WTC11 (cell line): Measurements from ENCODE around the gene SLC12A9. TPM values are rescaled to one million over a fixed set of nuclear protein-coding genes. Genes with fewer than 3 reads are reported as not detected.

Experiments used
- ATAC-seq: fragments of 200-7000 bp; cut with Tn5 transposase; 2 replicates; pipeline ENCODE4 v1.10.0; 2021; ENCODE audit warnings: mild to moderate bottlenecking, moderate library complexity
- CTCF ChIA-PET: fragments of 300-600 bp; sonication (Branson Sonifier 250); formaldehyde crosslinking; loops from one replicate; lab custom pipeline; 2021; ENCODE audit warnings: antibody characterized with exemption; lab: Charles Lee
- POLR2A ChIA-PET: fragments of 350-600 bp; sonication (Branson Sonifier 250); formaldehyde crosslinking; loops from one replicate; lab custom pipeline; 2021; ENCODE audit warnings: antibody characterized with exemption; lab: Charles Lee
- DNase-seq: peaks from one replicate; pipeline ENCODE4 v3.0.0; 2021; ENCODE audit warnings: low spot score
- H3K27ac Mint-ChIP-seq: 2 replicates; pipeline ENCODE4 v1.8.0; 2021; ENCODE audit warnings: mixed read lengths
- H3K27me3 Mint-ChIP-seq: 2 replicates; pipeline ENCODE4 v1.8.0; 2021; ENCODE audit warnings: low read depth, mild to moderate bottlenecking, moderate library complexity, mixed read lengths
- H3K36me3 Mint-ChIP-seq: 2 replicates; pipeline ENCODE4 v1.8.0; 2021; ENCODE audit warnings: mixed read lengths
- H3K4me1 Mint-ChIP-seq: 2 replicates; pipeline ENCODE4 v1.8.0; 2022; ENCODE audit warnings: mixed read lengths
- H3K4me3 Mint-ChIP-seq: 2 replicates; pipeline ENCODE4 v1.8.0; 2021; ENCODE audit warnings: mild to moderate bottlenecking, moderate library complexity, mixed read lengths
- H3K9me3 Mint-ChIP-seq: 2 replicates; pipeline ENCODE4 v1.8.0; 2021; ENCODE audit warnings: mixed read lengths
- ATF2 ChIP-seq: sonication (generic); formaldehyde crosslinking; IDR thresholded peaks from 2 replicates; pipeline ENCODE4 v1.8.1; 2022; ENCODE audit warnings: low read depth, missing genetic modification reagents, borderline replicate concordance
- CREM ChIP-seq: sonication (generic); formaldehyde crosslinking; IDR thresholded peaks from 2 replicates; pipeline ENCODE4 v1.8.1; 2022; ENCODE audit warnings: mild to moderate bottlenecking, missing genetic modification reagents, moderate library complexity
- E2F5 ChIP-seq: sonication (generic); formaldehyde crosslinking; IDR thresholded peaks from 2 replicates; pipeline ENCODE4 v1.8.1; 2022; ENCODE audit warnings: mild to moderate bottlenecking, moderate library complexity, missing genetic modification reagents
- ESRRA ChIP-seq: sonication (generic); formaldehyde crosslinking; IDR thresholded peaks from 2 replicates; pipeline ENCODE4 v1.8.1; 2022; ENCODE audit warnings: mild to moderate bottlenecking, missing genetic modification reagents, borderline replicate concordance
- HMGXB4 ChIP-seq: sonication (generic); formaldehyde crosslinking; IDR thresholded peaks from 2 replicates; pipeline ENCODE4 v1.8.1; 2023; ENCODE audit warnings: mild to moderate bottlenecking, moderate library complexity, missing genetic modification reagents
- MXD4 ChIP-seq: fragments of 250-450 bp; sonication (Bioruptor Pico); IDR thresholded peaks from 2 replicates; pipeline ENCODE4 v1.8.0; 2021; ENCODE audit warnings: mild to moderate bottlenecking, moderate library complexity, borderline replicate concordance
- NFATC4 ChIP-seq: fragments of 250-450 bp; sonication (Bioruptor Pico); IDR thresholded peaks from 2 replicates; pipeline ENCODE4 v1.9.0; 2021; ENCODE audit warnings: mild to moderate bottlenecking
- NFE2L1 ChIP-seq: sonication (generic); formaldehyde crosslinking; IDR thresholded peaks from 2 replicates; pipeline ENCODE4 v1.8.1; 2023; ENCODE audit warnings: missing genetic modification reagents
- OVOL2 ChIP-seq: fragments of 250-450 bp; sonication (Bioruptor Pico); IDR thresholded peaks from 2 replicates; pipeline ENCODE4 v1.9.0; 2021; ENCODE audit warnings: mild to moderate bottlenecking, borderline replicate concordance
- PRDM15 ChIP-seq: sonication (generic); formaldehyde crosslinking; IDR thresholded peaks from 2 replicates; pipeline ENCODE4 v1.8.0; 2022; ENCODE audit warnings: missing genetic modification reagents
- SMAD3 ChIP-seq: sonication (generic); formaldehyde crosslinking; IDR thresholded peaks from 2 replicates; pipeline ENCODE4 v1.8.0; 2022; ENCODE audit warnings: missing genetic modification reagents, mild to moderate bottlenecking, borderline replicate concordance
- TEAD1 ChIP-seq: sonication (generic); formaldehyde crosslinking; IDR thresholded peaks from 2 replicates; pipeline ENCODE4 v1.8.0; 2022; ENCODE audit warnings: mild to moderate bottlenecking, missing genetic modification reagents
- ZBTB21 ChIP-seq: sonication (generic); formaldehyde crosslinking; IDR thresholded peaks from 2 replicates; pipeline ENCODE4 v1.8.1; 2023; ENCODE audit warnings: mild to moderate bottlenecking, missing genetic modification reagents, borderline replicate concordance
- ZNF121 ChIP-seq: sonication (generic); formaldehyde crosslinking; IDR thresholded peaks from 2 replicates; pipeline ENCODE4 v1.8.0; 2023; ENCODE audit warnings: missing genetic modification reagents
- ZNF263 ChIP-seq: sonication (generic); formaldehyde crosslinking; IDR thresholded peaks from 2 replicates; pipeline ENCODE4 v1.8.1; 2022; ENCODE audit warnings: low read depth, mild to moderate bottlenecking, moderate library complexity, missing genetic modification reagents
- ZNF416 ChIP-seq: fragments of 250-450 bp; sonication (Bioruptor Pico); IDR thresholded peaks from 2 replicates; pipeline ENCODE4 v1.9.0; 2021; ENCODE audit warnings: mild to moderate bottlenecking, inconsistent platforms
- ZNF423 ChIP-seq: fragments of 250-450 bp; sonication (Bioruptor Pico); IDR thresholded peaks from 2 replicates; pipeline ENCODE4 v2.1.2; 2022; ENCODE audit warnings: mild to moderate bottlenecking, moderate library complexity
- total RNA-seq: library from RNA; stranded (reverse); gene quantifications from 3 replicates; pipeline ENCODE4 v1.2.3, GENCODE V29; 2021

The SLC12A9 gene
- total RNA-seq, 1 experiment from 2014 or later = 39.3 TPM

- ATAC-seq = no peak
Observed at GRCh38 chr7:100840470-100841100, 11.9 kb upstream of the SLC12A9 start.

GRCh38 chr7:100847360-100847759 lies 5.2 kb upstream of the SLC12A9 start:
- no peak for TF ChIP-seq OVOL2 (CRISPR knock-in tag)
- no peak for TF ChIP-seq TEAD1 (CRISPR knock-in tag)
- ATAC-seq (no peak), DNase-seq (no peak)
- Mint-ChIP-seq H3K4me1 (peaks cover 14% of the 10 kb centered on the region), H3K27me3 (no peaks in the 10 kb centered on the region), H3K27ac (no peak overlapping the region), H3K9me3 (no peaks in the 10 kb centered on the region), H3K36me3 (no peaks in the 10 kb centered on the region), H3K4me3 (no peak overlapping the region)
- CTCF ChIA-PET = no interaction called here
- POLR2A ChIA-PET = interaction anchor here (0.7 kb wide), 1 partner anchor 44 kb away, joined by 8 read pairs; no protein-coding TSS in a partner anchor

More at GRCh38 chr7:100840470-100841100, 11.9 kb upstream of the SLC12A9 start:
- POLR2A ChIA-PET = no interaction called here
- TF ChIP-seq ZNF263 (CRISPR knock-in tag) (no peak), MXD4 (no peak)
- TF ChIP-seq, all 79 proteins: peak for 0
- H3K4me1 Mint-ChIP-seq = peaks cover 36% of the 10 kb centered on the region
- no peaks in the 10 kb centered on the region for H3K36me3 Mint-ChIP-seq
- H3K27me3 Mint-ChIP-seq = no peaks in the 10 kb centered on the region
- peak overlapping the region; percentile 75 for H3K27ac Mint-ChIP-seq
- no peak for DNase-seq
- peak overlapping the region; percentile 10; the same call in 1 of the 2 replicates for H3K4me3 Mint-ChIP-seq
- CTCF ChIA-PET = no interaction called here
- no peaks in the 10 kb centered on the region for H3K9me3 Mint-ChIP-seq

- Mint-ChIP-seq H3K4me1 (0 out of 2 replicates have a peak, but pooled peaks cover 7% of the 10 kb centered on the region), H3K27me3 (no peaks in the 10 kb centered on the region), H3K9me3 (no peaks in the 10 kb centered on the region), H3K27ac (no peak overlapping the region), H3K4me3 (no peak overlapping the region), H3K36me3 (peaks cover 2% of the 10 kb centered on the region; the same call in 1 of the 2 replicates)
- POLR2A ChIA-PET = interaction anchor here (1.5 to 1.9 kb wide), 2 partner anchors 20 to 26 kb away, joined by 3 to 8 read pairs; partner anchors contain the start of gene SRRT
- ATAC-seq (no peak), DNase-seq (no peak)
- CTCF ChIA-PET = interaction anchor here (0.7 to 5.6 kb wide), 5 partner anchors 21 to 149 kb away, joined by 3 to 131 read pairs (median 4); partner anchors contain the start of genes POP7 and SRRT
- no peak for TF ChIP-seq ZBTB21
- no peak for TF ChIP-seq ZNF263 (CRISPR knock-in tag)
- no peak for TF ChIP-seq ESRRA (CRISPR knock-in tag)
- no peak for TF ChIP-seq HMGXB4 (CRISPR knock-in tag)
- no peak for TF ChIP-seq ZNF121 (CRISPR knock-in tag)
- TF ChIP-seq NFATC4 (CRISPR knock-in tag) = no peak
- no peak for TF ChIP-seq NFE2L1 (CRISPR knock-in tag)
- no peak for TF ChIP-seq CREM (CRISPR knock-in tag)
- no peak for TF ChIP-seq ZNF416
- TF ChIP-seq SMAD3 (CRISPR knock-in tag) = no peak
- no peak for TF ChIP-seq ATF2 (CRISPR knock-in tag)
- no peak for TF ChIP-seq E2F5 (CRISPR knock-in tag)
- no peak for TF ChIP-seq PRDM15 (CRISPR knock-in tag)
- TF ChIP-seq ZNF423 = no peak
Observed at GRCh38 chr7:100854146-100854895, 1.8 kb downstream of the SLC12A9 start.
